ENCODE results near the gene TBC1D5. TPM values are rescaled to one million over a fixed set of nuclear protein-coding genes. Genes with fewer than 3 reads are reported as not detected.

Gene TBC1D5
- total and polyA plus RNA-seq, 2 donors (not counting 1 experiment from before 2014, with no cell fraction given), result 22.6 to 111 TPM

DNA sequence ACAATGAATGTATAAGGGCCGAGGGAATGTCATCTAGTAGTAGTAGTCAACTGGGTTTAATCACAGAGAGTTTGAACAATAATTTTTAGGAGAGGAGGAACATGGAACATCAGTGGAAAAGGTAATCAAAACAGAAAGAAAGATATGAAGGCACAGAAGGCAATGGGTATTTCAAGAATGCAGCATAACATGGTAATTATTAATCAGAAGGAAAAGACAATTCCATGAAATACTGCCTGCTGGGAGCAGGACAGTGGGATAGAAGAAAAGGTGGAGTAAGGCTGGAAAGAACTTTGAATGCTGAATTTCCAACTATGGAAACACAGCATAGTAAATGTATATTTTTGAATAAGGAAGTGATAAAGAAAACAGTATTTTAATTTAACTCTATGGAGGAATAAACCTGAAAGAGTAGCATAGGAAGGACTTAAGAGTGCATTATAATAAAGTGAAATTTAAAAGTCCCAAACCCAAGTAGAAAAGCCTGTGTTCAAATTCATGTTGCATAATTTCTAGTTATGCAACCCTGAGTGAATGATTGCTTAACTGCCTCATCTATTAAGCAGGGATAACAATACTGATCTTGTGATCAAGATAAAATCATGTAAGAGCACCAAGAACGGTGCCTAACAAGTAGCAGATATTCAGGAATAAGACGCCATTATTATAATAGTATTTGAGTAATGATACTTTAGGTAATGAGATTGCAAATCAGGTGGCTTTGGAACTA lies 357.7 kb downstream of the TBC1D5 start:
- no peaks in the 10 kb centered on the region for H3K9me3 Mint-ChIP-seq (ENCODE audit: insufficient read depth)
- ATAC-seq (ENCODE audit: low read depth), result no peak
- DNase-seq, result no peak
- POLR2A ChIA-PET, result no interaction called here
- no peaks in the 10 kb centered on the region for H3K27me3 Mint-ChIP-seq
- TF ChIP-seq EZH2 (IDR thresholded peaks at IDR 0.05; ENCODE audit: borderline replicate concordance, insufficient read depth, low read depth, low read length, poor library complexity, severe bottlenecking) (no peak), CTCF (IDR thresholded peaks at IDR 0.05) (no peak)
- no peaks in the 10 kb centered on the region for H3K4me1 Mint-ChIP-seq
- intact Hi-C loops (cut with micrococcal nuclease), result no loop called here
- CTCF ChIA-PET, result no interaction called here
- no peak overlapping the region for H3K27ac ChIP-seq (ENCODE audit: low read length in 2 of 2)
- no peak overlapping the region for H3K27ac Mint-ChIP-seq
- no peaks in the 10 kb centered on the region for H4K20me1 ChIP-seq (ENCODE audit: control insufficient read depth, insufficient read depth, low read length, poor library complexity, severe bottlenecking)
- no peaks in the 10 kb centered on the region for H3K9me3 ChIP-seq (ENCODE audit: control extremely low read depth in 1 of 3, control insufficient read depth in 2 of 3, insufficient read depth in 1 of 3, low read length in 2 of 3)
- no peak overlapping the region for H3K4me3 ChIP-seq (ENCODE audit: control extremely low read depth in 1 of 5, extremely low read depth in 1 of 5, insufficient read depth in 1 of 5, low read depth in 2 of 5, low read length in 4 of 5)
- no peaks in the 10 kb centered on the region for H3K4me1 ChIP-seq (ENCODE audit: control insufficient read depth in 2 of 2, insufficient read depth in 2 of 2, low read length in 2 of 2)
- no peak overlapping the region for H3K4me2 ChIP-seq (replicated peaks; ENCODE audit: low read depth, low read length, poor library complexity, severe bottlenecking)
- no peaks in the 10 kb centered on the region for H3K79me2 ChIP-seq (ENCODE audit: control insufficient read depth, insufficient read depth, low read length)
- 100% methylated on average over 1 of the region's 3 CpGs for WGBS (ENCODE audit: insufficient coverage)
- H3K36me3 ChIP-seq (replicated peaks in 1 of 2; ENCODE audit: control extremely low read depth in 1 of 2, control insufficient read depth in 1 of 2, extremely low read depth in 1 of 2, insufficient read depth in 2 of 2, low read length in 1 of 2), result peaks cover 3 to 10% of the 10 kb centered on the region in 2 experiments
- H3K27me3 ChIP-seq (replicated peaks in 1 of 4; ENCODE audit: control extremely low read depth in 1 of 4, control insufficient read depth in 3 of 4, insufficient read depth in 4 of 4, low read length in 3 of 4), result no peaks in the 10 kb centered on the region
- H3K9ac ChIP-seq (ENCODE audit: low read length), result no peak overlapping the region
- no peak overlapping the region for H2AFZ ChIP-seq (ENCODE audit: insufficient read depth, low read depth, low read length, poor library complexity, severe bottlenecking)
- H3K4me3 Mint-ChIP-seq, result no peak overlapping the region

DNA sequence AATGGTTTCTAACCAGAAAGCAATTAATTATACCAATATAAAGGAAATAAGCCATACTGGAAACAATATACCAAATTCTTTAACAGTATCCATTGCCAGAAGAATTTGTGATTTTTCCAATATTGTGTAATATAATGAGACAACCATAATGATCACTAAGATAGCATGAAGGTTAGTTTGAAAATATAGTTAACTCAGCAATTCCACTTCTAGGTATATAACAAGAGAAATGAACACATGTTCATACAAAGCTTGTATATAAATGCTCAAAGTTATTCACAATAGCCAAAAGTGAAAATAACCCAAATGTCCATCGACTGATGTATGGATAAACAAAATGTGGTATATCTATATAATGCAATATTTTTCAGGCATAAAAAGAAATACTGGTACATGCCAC lies 369.1 kb downstream of the TBC1D5 start:
- no peaks in the 10 kb centered on the region for H3K9me3 Mint-ChIP-seq (ENCODE audit: insufficient read depth)
- intact Hi-C loops (cut with micrococcal nuclease), result no loop called here
- CTCF ChIA-PET, result no interaction called here
- Histone ChIP-seq H3K9ac (ENCODE audit: low read length) (no peak overlapping the region), H3K79me2 (ENCODE audit: control insufficient read depth, insufficient read depth, low read length) (no peaks in the 10 kb centered on the region), H3K9me3 (ENCODE audit: control extremely low read depth in 1 of 3, control insufficient read depth in 2 of 3, insufficient read depth in 1 of 3, low read length in 2 of 3) (no peaks in the 10 kb centered on the region), H4K20me1 (ENCODE audit: control insufficient read depth, insufficient read depth, low read length, poor library complexity, severe bottlenecking) (no peaks in the 10 kb centered on the region), H3K36me3 (replicated peaks in 1 of 2; ENCODE audit: control extremely low read depth in 1 of 2, control insufficient read depth in 1 of 2, extremely low read depth in 1 of 2, insufficient read depth in 2 of 2, low read length in 1 of 2) (peaks cover 5 to 47% of the 10 kb centered on the region in 2 experiments), H3K4me1 (ENCODE audit: control insufficient read depth in 2 of 2, insufficient read depth in 2 of 2, low read length in 2 of 2) (no peaks in the 10 kb centered on the region), H2AFZ (ENCODE audit: insufficient read depth, low read depth, low read length, poor library complexity, severe bottlenecking) (no peak overlapping the region), H3K4me3 (ENCODE audit: control extremely low read depth in 1 of 5, extremely low read depth in 1 of 5, insufficient read depth in 1 of 5, low read depth in 2 of 5, low read length in 4 of 5) (no peak overlapping the region), H3K27me3 (replicated peaks in 1 of 4; ENCODE audit: control extremely low read depth in 1 of 4, control insufficient read depth in 3 of 4, insufficient read depth in 4 of 4, low read length in 3 of 4) (no peaks in the 10 kb centered on the region), H3K27ac (ENCODE audit: low read length in 2 of 2) (no peak overlapping the region), H3K4me2 (replicated peaks; ENCODE audit: low read depth, low read length, poor library complexity, severe bottlenecking) (no peak overlapping the region)
- no CpG with 5 or more reads among the region's 1 CpG for WGBS (ENCODE audit: insufficient coverage)
- POLR2A ChIA-PET, result no interaction called here
- no peaks in the 10 kb centered on the region for H3K27me3 Mint-ChIP-seq
- TF ChIP-seq CTCF (IDR thresholded peaks at IDR 0.05) (no peak), EZH2 (IDR thresholded peaks at IDR 0.05; ENCODE audit: borderline replicate concordance, insufficient read depth, low read depth, low read length, poor library complexity, severe bottlenecking) (no peak)
- H3K4me1 Mint-ChIP-seq, result no peaks in the 10 kb centered on the region
- no peak for ATAC-seq (ENCODE audit: low read depth)
- H3K27ac Mint-ChIP-seq, result no peak overlapping the region
- no peak for DNase-seq
- H3K4me3 Mint-ChIP-seq, result no peak overlapping the region

Data from B cell (primary cell).